Upper lobe of right lung (tissue), 1 donor: ENCODE data around the gene LILRB2. TPM values are rescaled to one million over a fixed set of nuclear protein-coding genes. Genes with fewer than 3 reads are reported as not detected.
A peak's percentile ranks its signal among the peaks of the same experiment; 100 is the strongest.
"Not testable (repeated sequence)": the region's sequence is repeated elsewhere in the genome, so short reads cannot be mapped to it uniquely, and the experiment has no call there.

ENCODE experiments used
- ATAC-seq: fragments of 200-7000 bp; cut with Tn5 transposase; one replicate; pipeline ENCODE4 v1.9.1; 2020; ENCODE audit warnings: mild to moderate bottlenecking, moderate library complexity
- DNase-seq: peaks from one replicate; pipeline ENCODE4 v3.0.0-alpha.2; 2020
- H3K27ac ChIP-seq: fragments of 200-600 bp; one replicate; pipeline ENCODE4 v1.8.0; 2022
- H3K27me3 ChIP-seq: fragments of 200-600 bp; one replicate; pipeline ENCODE4 v1.8.0; 2022; ENCODE audit warnings: mild to moderate bottlenecking
- H3K36me3 ChIP-seq: fragments of 200-600 bp; one replicate; pipeline ENCODE4 v1.8.0; 2022
- H3K4me1 ChIP-seq: fragments of 200-600 bp; one replicate; pipeline ENCODE4 v1.8.0; 2022
- H3K4me3 ChIP-seq: fragments of 200-600 bp; one replicate; pipeline ENCODE4 v1.8.0; 2022; ENCODE audit warnings: mild to moderate bottlenecking
- H3K9me3 ChIP-seq: fragments of 200-600 bp; one replicate; pipeline ENCODE4 v1.8.0; 2022
- CTCF ChIP-seq: fragments of 200-600 bp; IDR thresholded peaks from one replicate; pipeline ENCODE4 v1.8.0; 2022; ENCODE audit warnings: antibody characterized with exemption
- intact Hi-C: fragments of 100-400 bp; cut with DNase I; formaldehyde crosslinking; loops from one replicate; pipeline ENCODE4 v1.11.0; 2022
- total RNA-seq: library from RNA; stranded (reverse); fragmentation: NEBNext Ultra II Directional; extraction: Animal tissue kit (Norgen Biotek cat#: 25700); gene quantifications from one replicate; pipeline ENCODE4 v1.2.1, GENCODE V29; 2021
- donor health status: DM: no; HTN: yes; CAD: no; lungs with severe emphysema.

The LILRB2 gene
- total RNA-seq, 1 donor from 2014 or later = 18.8 TPM

GRCh38 chr19:54299126-54299498, 18.2 kb upstream of the LILRB2 start:
- TF ChIP-seq CTCF = no peak
- no peaks in the 10 kb centered on the region for H3K4me1 ChIP-seq
- H3K4me3 ChIP-seq = no peak overlapping the region
- ATAC-seq (no peak), DNase-seq (no peak)
- no peaks in the 10 kb centered on the region for H3K9me3 ChIP-seq
- no peaks in the 10 kb centered on the region for H3K36me3 ChIP-seq
- peaks cover 7% of the 10 kb centered on the region for H3K27me3 ChIP-seq
- H3K27ac ChIP-seq = no peak overlapping the region
- intact Hi-C loops = no loop called here

- no peak for TF ChIP-seq CTCF
- H3K27ac ChIP-seq = no peak overlapping the region
- no peak for DNase-seq
- peak; percentile 62 for ATAC-seq
- no peak overlapping the region for H3K4me3 ChIP-seq
- intact Hi-C loops = no loop called here
- no peaks in the 10 kb centered on the region for H3K9me3 ChIP-seq
- H3K36me3 ChIP-seq = no peaks in the 10 kb centered on the region
- H3K4me1 ChIP-seq = no peaks in the 10 kb centered on the region
- peaks cover 7% of the 10 kb centered on the region for H3K27me3 ChIP-seq
Observed at GRCh38 chr19:54298357-54299125, 17.6 kb upstream of the LILRB2 start.

- no peak for DNase-seq
- ATAC-seq = peak; percentile 39
- intact Hi-C loops = no loop called here
Observed at GRCh38 chr19:54297759-54298305, 16.9 kb upstream of the LILRB2 start.

GRCh38 chr19:54294539-54294938, 13.6 kb upstream of the LILRB2 start:
- Histone ChIP-seq H3K27ac (no peak overlapping the region), H3K9me3 (no peaks in the 10 kb centered on the region), H3K4me3 (no peak overlapping the region), H3K27me3 (peaks cover 7% of the 10 kb centered on the region), H3K36me3 (no peaks in the 10 kb centered on the region), H3K4me1 (no peaks in the 10 kb centered on the region)
- TF ChIP-seq CTCF = no peak
- ATAC-seq (no peak), DNase-seq (no peak)
- intact Hi-C loops = no loop called here

More at GRCh38 chr19:54297759-54298305, 16.9 kb upstream of the LILRB2 start:
- no peaks in the 10 kb centered on the region for H3K36me3 ChIP-seq
- H3K4me3 ChIP-seq = no peak overlapping the region
- H3K9me3 ChIP-seq = no peaks in the 10 kb centered on the region
- no peaks in the 10 kb centered on the region for H3K4me1 ChIP-seq
- H3K27ac ChIP-seq = no peak overlapping the region
- no peak for TF ChIP-seq CTCF
- peaks cover 7% of the 10 kb centered on the region for H3K27me3 ChIP-seq

- intact Hi-C loops, H3K36me3 ChIP-seq: not testable (repeated sequence)
Observed at GRCh38 chr19:54289160-54289559, 8.2 kb upstream of the LILRB2 start.

DNA sequence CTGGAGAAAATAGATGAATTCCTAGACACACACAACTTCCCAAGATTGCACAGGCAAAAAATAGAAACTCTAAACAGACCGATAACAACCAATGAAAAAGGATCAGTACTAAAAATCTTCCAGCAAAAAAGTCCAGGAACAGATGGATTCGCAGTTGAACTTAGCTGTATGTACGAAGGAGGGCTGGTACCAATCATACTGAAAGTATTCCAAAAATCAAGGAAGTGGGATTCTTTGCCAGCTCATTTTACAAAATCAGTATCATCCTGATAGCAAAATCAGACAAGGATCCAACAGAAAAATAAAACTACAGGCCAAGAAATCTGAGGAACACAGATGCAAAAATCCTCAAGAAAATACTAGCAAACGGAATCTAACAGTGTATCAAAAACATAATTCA, 6.5 kb upstream of the LILRB2 start:
- H3K27me3 ChIP-seq = no peaks in the 10 kb centered on the region
- no peaks in the 10 kb centered on the region for H3K9me3 ChIP-seq
- no peaks in the 10 kb centered on the region for H3K4me1 ChIP-seq
- no peaks in the 10 kb centered on the region for H3K36me3 ChIP-seq
- no peak for ATAC-seq
- TF ChIP-seq CTCF = no peak
- intact Hi-C loops = no loop called here
- no peak overlapping the region for H3K27ac ChIP-seq
- no peak overlapping the region for H3K4me3 ChIP-seq
- no peak for DNase-seq

More at GRCh38 chr19:54289160-54289559, 8.2 kb upstream of the LILRB2 start:
- H3K4me1 ChIP-seq, H3K4me3 ChIP-seq, H3K27ac ChIP-seq, DNase-seq, H3K9me3 ChIP-seq, H3K27me3 ChIP-seq: not testable (repeated sequence)
- ATAC-seq = peak; percentile 13

DNA sequence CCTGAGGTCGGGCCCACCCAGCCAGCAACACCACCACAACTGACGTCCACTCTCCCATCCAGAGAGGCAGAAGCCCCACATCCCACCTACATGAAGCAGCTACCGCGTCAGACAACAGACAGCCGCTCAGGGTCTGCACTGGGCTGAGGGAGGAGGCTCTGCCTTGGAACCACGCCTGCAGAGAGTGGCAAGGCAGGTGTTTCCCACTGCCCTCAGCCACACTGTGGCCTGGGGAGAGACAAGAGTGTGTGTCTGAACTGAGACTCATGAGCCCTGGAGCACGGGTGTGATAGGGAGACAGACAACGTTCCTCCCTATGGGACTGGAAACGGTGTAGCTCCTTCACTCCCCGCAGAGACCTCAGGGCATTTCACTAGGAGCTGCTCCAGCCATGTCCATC, 5.4 kb upstream of the LILRB2 start:
- DNase-seq, H3K27ac ChIP-seq, intact Hi-C loops, H3K27me3 ChIP-seq, H3K36me3 ChIP-seq, H3K4me1 ChIP-seq, H3K9me3 ChIP-seq, H3K4me3 ChIP-seq: not testable (repeated sequence)
- ATAC-seq = peak; percentile 23

GRCh38 chr19:54285427-54286056, 4.6 kb upstream of the LILRB2 start:
- DNase-seq, H3K4me3 ChIP-seq, H3K27ac ChIP-seq, H3K36me3 ChIP-seq, H3K27me3 ChIP-seq, H3K4me1 ChIP-seq, H3K9me3 ChIP-seq, intact Hi-C loops: not testable (repeated sequence)
- ATAC-seq = peak; percentile 16
